HG03575 (cell line): ENCODE data around the gene USH2A.

Source experiments
- ATAC-seq: cut with Tn5 transposase; IDR thresholded peaks from one replicate; pipeline ENCODE4 v1.9.1; 2021; ENCODE audit not compliant: unreplicated experiment, insufficient number of reproducible peaks, low FRiP score; ENCODE audit errors: extremely low read depth

Gene USH2A

DNA sequence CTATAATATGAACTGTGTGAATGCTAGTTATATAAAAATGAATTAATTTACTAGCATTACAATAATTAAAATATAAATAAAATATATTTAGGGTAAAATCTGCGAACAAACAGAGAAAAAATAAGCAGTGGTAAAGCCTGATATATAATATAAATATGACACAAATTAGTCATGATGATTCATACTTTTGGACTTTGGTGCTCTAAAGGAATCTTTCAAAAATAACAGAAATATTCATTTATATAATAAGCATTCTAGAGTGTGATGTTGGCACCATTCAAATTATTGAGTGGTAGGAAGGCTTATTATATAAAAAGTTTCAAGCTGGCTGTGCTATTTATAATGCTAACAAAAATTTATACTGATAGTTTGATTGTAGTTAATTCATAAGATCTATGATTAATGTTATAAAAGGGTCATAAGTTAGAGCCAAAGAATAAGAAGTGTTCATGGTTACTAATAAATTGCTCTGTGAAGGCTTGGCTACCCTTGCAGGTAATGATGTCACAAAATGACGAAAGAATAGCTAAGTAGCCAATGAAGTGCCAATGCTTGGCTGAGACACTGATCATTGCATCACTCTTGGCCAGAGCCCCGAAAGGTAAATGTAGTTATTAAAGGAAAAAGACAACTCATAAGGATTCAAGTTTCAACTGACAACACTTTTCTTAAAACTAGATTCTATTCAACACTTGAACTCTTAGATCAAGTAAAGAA is 108.7 kb downstream of the USH2A start:
- no peak for ATAC-seq

DNA sequence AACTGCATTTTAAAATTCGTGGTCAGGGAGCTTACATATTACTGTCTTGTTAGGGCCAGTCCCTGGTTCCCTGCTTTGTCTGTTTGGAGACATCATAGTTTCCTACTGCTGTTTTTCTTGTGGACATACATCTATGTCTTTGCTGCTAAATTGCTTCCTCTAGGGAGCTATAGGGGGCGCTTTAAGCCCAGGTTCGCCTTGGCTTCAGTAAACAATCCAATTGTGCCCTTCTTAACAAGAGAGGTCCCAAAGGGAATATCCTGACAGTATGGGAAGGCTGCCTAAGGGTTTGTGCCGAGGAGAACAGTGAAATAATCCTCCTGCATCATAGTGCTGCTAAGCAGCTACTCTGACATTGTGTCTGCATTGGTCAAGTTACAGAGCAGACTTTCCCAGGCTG is 112.5 kb downstream of the USH2A start:
- ATAC-seq: no peak

DNA sequence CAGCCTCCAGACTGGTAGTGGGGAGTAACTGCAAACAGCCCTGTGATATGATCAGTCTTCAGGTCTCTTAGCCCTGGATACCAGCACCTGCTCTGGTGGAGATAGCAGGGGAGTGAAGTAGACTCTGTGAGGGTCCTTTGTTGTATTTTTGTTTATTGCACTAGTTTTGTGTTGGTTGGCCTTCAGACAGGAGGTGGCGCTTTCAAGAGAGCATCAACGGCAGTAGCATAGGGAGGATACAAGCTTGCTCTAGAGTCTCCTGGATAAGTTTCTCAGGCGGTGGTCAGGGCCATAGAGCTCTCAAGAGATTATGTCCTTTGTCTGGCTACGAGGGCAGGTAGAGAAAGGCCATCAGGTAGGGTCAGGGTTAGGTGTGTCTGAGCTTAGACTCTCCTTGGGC is 116.4 kb downstream of the USH2A start:
- ATAC-seq: no peak

DNA sequence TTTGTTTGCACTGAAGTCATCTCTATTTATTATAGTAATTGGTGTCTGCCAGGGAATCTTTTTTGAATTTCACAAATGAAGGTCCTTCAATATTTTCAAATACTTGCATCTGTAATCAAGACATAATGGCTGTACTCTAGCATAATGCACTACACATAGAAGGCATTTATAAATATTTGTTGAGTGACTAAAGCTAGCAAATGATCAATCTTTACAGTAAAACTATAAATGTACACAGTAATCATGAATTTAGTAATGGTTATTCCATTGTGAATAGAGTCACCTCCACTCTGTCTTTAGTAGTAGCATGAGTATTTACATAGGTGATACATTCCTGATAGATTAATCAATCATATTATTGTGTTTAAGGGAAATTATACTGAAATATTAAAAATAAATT is 119.6 kb downstream of the USH2A start:
- ATAC-seq: no peak

DNA sequence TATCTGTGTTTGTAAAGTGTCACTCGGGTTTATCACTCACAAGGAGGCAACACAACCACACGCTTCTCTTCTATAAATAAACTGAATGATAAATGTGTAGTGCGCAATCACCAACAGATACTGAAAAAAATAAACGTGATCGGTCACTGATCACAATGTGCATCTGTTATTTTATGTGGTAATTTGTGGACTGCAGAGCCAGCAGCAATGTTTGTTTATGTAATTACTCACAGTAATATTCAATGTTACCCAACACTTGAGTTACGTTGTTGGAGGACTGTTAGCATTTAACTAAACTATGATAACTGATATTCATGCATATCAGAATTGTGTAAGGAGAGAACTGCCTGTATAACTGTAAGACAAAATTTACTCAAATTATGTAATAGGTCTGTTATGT is 129.6 kb downstream of the USH2A start:
- no peak for ATAC-seq

DNA sequence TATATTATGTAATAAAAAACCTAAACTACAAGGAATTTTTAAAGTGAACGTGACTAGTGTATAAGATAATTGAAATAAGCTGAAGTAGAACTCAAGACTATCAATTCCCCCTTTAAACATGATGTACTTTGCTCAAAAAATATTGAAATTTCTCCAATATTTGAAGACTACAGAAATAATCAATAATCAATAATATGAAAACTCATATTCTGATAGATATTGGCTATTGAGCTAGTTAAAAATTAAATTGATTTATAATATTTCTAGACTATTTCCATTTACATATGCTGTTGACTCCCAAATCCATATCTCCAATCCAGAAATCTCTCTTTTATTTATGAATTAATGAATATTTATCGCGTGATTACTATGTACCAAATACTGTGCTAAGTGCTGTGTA is 133.2 kb downstream of the USH2A start:
- ATAC-seq: no peak

DNA sequence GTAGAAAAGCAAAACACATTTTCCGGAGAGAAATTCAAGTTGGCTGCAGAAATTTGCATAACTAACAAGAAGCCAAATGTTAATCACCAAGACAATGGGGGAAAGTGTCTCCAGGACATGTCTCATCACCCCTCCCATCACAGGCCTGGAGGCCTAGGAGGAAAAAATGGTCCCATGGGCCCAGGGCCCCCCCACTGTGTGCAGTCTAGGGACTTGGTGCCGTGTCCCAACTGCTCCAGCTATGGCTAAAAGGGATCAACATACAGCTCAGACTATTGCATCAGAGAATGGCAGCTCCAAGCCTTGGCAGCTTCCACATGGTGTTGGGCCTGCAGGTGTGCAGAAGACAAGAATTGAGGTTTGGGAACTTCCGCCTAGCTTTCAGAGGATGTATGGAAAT is 138.2 kb downstream of the USH2A start:
- ATAC-seq: no peak

DNA sequence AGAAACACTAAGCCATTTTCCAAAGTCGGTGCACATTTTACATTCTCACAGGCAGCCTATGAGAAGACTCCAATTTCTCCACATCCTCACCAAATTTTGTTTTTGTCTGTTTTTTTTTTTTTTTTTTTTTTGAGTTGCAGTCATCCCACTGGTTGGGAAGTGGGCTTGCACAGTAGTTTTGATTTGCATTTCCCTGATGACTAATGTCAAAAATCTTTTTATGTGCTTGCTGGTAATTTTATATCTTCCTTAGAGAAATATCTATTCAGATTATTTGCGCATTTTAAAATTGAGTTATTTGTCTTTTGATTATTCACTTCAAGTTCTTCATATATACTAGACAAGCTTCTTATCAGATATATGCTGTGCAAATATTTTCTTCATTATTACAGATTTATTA is 141.5 kb downstream of the USH2A start:
- no peak for ATAC-seq

DNA sequence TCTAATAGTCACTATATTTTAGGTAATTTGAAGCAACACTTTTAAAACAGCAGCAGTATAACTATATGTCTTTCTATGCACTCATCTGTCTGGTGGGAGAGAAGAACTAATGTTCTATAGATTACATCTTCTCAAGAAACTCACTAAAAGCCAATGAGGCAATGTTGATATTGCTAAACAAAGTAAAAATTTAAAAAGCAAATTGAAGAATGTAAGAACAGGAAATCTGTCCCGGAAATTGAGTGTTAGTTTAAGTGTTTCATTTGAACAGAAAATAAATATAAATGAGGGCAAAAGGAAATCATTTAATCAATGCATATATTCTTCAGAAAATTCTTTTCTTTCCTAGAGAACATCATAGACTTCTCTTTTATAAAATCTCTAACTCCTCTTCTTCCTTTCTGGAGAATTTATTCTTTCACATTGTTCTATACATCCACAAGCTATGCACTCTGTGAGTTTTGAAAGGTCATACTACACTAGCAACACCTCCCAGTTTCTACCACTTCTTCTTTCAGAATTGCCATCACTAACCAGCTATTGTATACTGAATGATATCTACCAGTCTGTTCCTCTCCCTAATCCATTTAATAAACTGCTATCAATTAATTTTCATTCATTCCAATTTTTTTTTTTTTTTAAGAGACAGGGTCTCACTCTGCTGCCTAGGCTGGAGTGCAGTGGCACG is 153.0 kb downstream of the USH2A start:
- ATAC-seq: no peak

DNA sequence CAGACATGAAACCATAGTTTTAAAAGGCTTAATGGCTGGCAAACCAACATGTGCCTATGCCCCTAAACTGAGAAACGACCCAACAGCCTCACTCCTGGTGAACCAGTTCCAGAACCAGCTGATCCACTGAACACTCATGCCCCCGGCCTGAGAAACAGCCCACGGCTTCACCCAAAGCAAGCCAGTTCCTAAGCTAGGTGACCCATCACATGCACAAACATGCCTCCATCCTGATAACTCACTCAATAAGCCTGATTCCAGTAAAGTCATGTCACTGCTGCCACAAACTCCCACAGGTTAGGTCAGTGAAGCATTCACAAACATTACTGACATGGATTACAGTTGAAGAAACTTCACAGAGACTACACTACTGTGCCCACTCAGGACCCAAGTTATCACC is 161.6 kb downstream of the USH2A start:
- no peak for ATAC-seq

DNA sequence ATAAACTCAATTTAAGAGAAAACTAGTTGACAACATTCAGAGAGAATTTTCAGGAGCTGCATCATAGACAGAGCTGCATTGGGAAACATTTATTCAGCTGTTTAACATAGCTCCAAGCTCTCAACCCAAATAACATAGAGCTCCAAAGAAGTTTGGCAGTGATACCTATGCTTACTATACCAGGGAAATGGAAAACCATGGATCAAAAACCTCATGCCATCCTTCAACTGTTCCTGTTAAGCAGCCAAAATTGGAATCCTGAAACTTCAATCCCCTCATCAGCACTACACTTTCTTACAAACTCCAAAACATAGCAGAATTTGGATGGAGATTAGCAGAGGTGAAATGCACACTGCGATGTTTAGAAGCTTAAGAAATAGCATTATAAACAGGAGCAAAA is 164.4 kb downstream of the USH2A start:
- ATAC-seq: no peak

DNA sequence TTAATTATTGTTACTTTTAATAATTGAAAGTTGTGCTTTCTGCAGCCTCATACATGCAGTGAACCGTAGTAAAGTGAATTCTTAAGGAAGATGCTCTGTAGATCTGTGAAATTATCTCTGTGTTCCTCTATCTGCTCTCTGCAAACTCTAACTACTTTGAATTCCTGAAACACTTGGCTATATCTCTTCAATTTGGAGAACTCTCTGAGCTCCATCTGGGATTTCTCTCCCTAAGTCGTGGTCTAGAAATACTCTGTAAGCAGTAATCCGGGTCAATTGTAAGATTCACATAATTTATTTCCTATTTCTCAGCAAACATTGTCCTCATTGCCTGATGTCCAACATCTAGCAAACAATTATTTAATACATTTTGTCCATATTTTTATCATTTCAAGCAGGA is 164.9 kb downstream of the USH2A start:
- ATAC-seq: no peak

DNA sequence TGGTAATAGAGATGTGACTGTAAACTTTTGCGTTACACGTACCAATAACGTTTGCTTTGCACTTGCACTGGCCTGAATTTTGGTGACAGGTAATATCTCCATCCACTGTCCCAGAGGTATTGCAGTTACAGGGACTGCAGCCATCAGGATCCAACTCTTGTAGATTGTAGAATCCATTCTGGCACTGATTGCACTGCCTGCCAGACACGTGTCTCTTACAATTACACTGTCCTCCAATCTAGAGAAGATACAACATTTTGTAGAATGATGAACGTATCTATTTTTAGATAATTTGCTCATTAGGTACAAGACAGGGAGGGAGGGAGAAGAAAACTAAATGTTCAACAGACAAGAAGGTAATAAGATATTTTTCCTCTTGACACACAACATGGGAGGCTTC is 172.4 kb downstream of the USH2A start:
- no peak for ATAC-seq

DNA sequence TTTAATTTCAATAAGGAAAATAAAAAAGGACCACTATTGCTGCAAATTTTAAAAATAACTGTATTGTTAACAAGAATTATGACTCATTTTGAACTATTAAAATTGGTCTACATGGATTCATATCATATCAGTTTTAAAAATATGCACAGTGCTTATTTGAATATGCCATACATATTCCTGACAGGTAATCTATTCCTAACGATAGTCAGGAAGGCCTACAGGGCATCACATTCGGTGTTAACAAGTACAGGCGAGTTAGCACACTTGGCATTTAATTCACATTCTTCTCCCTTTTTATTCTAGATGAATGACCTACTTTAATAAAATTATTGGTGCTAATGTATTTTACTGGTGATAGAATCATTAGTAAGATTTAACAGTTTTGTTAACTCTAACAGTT is 174.6 kb downstream of the USH2A start:
- ATAC-seq: no peak

DNA sequence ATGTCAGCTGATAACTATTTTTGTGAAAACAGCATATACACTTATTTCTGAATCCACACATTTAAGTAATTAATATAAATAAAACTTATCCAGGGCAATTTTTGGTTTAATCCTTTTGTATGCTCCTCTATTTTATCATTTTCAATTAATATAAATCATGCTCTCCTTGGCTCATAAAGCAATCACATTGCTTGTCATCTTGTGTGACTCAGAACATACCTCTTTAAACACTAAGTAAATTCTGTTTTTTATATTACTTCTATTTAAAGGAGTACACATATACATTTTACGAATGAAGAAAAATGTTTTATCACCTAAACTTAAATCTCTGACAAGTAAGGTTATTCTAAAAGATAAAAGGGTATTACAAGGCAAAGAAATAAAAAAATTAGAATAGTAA is 175.3 kb downstream of the USH2A start:
- ATAC-seq: no peak

DNA sequence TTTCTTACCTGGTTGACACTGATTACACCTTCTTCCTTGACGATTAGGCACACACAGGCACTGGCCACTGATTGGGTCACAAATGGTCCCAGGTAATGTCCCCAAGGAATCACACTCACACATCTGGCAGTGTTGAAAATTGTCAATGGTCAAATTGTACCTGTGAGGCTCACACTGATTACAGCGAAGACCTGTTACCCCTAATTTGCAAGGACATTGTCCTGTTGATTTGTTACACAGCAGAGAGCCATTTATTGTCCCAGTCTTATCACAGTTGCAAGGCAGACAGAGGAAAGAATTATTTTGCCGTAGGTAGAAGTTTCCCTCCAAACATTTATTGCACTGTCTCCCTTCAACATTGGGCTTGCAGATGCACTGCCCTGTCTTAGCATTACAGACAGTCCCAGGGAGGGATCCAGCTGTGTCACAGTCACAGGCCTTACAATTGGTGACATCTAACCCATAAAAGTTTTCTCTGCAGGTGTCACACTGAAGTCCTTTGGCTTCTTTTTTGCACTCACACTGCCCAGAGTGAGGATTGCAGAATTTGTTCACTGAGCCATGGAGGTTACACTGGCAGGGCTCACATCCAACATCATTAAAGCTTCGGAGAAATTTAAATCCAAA is 176.6 kb downstream of the USH2A start:
- ATAC-seq: no peak

DNA sequence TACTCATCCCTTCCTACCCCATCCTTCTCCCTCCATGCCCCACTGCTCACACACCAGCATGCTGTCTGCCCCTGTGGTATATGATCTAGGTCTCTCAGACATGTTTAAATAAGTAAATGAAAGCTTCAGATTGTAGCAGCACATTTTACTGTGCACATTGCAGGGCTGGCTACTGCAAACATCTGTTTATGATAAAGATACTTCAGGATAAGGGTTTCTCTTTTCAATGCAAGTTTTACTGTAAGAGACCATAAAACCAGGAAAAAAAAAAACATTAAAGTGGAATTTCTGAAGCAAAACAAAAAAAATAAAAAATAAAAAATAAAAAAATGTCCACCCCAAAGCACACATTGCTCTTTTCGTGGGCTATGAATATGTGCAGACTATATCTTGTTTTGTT is 184.4 kb downstream of the USH2A start:
- ATAC-seq: no peak

DNA sequence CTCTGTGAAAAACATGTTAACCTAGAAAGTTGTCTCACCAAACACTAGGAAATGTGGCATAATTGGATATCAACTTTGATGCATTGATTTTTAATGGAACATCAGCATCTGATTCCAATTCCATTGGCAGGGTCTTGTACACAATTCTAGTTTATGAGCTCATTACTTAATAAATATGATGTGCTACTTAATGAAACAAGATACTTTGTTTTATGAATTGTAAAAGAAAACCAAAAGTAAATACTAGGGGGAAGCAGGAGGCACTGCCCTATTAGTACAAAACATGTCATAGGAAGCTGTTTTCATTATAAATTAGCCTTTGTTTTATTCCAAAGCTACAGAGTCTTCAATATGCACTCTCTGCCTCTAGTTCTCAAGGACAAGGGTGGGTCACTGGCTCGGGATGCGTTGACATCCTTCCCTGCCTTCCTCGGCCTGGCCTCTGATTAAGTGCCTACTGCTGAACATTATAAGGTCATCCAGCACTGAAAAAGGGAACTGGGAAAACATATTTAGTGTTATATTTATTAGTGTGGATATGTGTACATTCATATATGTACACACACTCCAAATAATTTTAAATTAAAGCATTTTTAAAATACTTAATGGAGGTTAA is 185.2 kb downstream of the USH2A start:
- no peak for ATAC-seq

DNA sequence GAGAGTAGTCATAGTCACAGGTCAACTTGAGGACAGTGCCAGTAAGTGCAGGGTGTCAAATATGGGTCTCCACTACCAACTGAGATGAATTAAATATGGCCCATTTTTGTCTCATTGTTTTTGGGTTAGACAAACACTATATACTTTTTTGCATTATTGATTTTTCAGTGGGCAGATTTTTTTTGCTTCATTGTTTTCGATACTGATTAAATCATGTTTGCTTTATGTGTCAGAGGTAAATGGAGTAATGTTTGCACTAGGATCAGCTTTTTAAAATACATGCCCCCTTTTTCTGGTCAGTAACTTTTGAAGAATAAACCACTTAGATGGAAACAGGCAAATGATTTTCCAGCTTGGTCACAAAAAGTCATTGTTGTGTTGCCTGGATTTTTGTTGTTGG is 199.0 kb downstream of the USH2A start:
- ATAC-seq: no peak

DNA sequence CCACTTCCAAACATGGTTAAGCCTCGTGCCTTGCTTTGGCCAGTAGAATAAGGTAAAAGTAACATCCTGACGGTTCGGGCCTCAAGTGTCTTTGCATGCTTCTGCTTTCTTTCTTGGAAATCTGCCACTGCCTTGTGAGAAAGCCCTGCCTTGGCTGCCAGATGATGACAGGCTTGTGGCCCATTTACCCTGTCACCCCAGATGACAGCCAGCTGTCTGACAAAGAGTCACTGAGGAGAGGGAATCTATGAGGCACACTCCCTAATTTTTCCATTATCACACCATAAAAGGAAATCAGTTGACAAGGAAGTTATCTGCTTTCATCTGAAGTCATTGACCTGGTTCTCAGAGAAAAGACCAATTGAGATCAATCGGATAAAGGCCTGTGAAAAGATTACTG is 199.8 kb downstream of the USH2A start:
- ATAC-seq: no peak
